GM21723 (cell line): Measurements from ENCODE around the gene TRIM43.
"Not testable (repeated sequence)": the region's sequence is repeated elsewhere in the genome, so short reads cannot be mapped to it uniquely, and the experiment has no call there.

Source experiments
- ATAC-seq: cut with Tn5 transposase; IDR thresholded peaks from one replicate; pipeline ENCODE4 v1.9.1; 2021; ENCODE audit warnings: mild to moderate bottlenecking, moderate library complexity; ENCODE audit not compliant: unreplicated experiment

TRIM43 gene

GRCh38 chr2:95640515-95641288 is 48.9 kb downstream of the TRIM43 start:
- ATAC-seq, result not testable (repeated sequence)

DNA sequence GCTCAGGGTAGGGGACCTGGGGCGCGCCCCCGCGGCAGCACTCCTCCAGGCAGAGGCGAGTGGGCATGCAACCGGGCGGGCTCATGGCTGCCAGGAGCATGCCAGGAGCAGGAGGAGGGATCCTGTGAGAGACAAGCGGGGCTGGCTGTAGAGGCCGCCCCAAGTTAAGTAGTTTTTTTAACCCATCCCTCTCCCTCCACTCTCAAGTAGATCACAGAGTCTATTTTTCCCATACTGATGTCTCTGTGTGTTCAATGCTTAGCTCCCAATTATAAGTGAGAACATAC is 49.4 kb downstream of the TRIM43 start:
- ATAC-seq, result not testable (repeated sequence)

DNA sequence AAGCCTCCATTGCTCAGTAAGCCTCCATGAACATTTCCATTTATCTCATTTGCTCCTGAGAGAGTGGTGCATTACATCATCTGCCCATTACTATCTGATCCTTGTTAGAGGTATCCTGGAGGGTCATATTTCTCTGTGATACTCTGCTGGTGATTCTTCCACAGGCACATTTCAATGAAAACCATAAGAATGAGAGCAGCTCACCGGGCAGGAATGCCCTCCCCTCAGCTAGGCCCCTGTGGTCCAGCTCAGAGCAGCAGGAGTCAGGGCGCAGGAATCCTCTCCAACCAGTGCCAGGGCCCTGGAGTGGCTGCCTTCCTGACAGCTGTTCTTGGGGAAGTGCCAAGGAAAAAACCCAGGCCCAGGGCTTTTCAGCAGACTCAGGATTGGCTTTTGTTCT is 50.0 kb downstream of the TRIM43 start:
- not testable (repeated sequence) for ATAC-seq

DNA sequence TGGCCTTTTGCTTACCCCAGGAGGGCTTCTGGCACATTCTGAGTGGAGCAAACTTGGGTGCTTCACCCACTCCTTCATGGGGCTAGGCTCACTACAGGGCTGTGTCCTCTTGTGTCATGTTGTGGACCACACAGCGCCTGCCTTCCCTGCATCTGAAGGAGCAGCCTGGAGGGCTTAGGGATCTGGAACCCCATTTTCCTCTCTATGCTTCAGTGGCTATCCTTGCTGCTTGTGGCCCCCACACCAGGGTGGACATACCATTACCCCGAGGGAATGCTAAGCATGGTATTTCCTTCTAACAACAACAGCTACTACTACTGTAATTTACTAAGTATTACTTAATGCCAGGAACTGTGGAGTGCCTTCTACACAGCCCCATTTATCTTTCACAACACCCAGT is 50.6 kb downstream of the TRIM43 start:
- not testable (repeated sequence) for ATAC-seq

- ATAC-seq, result not testable (repeated sequence)
Observed at GRCh38 chr2:95642951-95643350, 51.1 kb downstream of the TRIM43 start.

GRCh38 chr2:95645312-95645711 is 53.5 kb downstream of the TRIM43 start:
- ATAC-seq, result not testable (repeated sequence)

GRCh38 chr2:95646274-95646994 is 54.6 kb downstream of the TRIM43 start:
- not testable (repeated sequence) for ATAC-seq

DNA sequence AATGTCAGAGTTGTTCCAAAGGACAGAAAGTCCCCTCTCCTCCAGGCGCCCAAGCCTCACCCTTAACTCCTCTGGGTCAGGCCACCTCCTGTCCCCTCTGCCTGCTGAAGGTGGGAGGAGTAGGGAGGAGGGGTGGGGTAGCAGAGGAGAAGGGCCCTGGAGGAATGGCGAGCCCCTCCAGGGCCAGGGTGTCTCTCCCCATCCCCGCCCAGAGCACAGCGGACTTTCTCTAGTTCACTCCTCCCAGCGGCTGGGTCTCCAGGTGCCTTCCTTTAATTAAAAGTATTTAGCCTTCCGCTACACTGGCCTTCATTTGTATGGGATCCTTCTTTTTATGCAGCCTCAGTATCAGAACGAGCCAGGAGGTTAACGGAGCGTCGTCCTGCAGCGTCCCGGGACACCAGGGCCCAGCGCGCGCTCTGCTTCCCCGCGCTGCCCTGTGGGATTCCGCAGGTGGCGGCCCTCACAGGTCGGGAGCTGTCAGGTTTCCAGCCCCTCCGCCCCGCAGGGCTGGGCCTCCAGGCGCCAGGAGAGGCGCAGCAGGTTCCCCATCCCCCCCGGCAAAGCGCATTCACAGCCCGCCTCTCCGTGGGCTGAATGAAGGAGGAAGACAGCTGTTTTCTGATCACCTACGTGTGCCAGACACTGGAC is 57.2 kb downstream of the TRIM43 start:
- ATAC-seq, result not testable (repeated sequence)
